Osteocyte (in vitro differentiated cells): ENCODE measurements around the gene EXOC3. TPM values are rescaled to one million over a fixed set of nuclear protein-coding genes. Genes with fewer than 3 reads are reported as not detected.
"Not testable (repeated sequence)": the region's sequence is repeated elsewhere in the genome, so short reads cannot be mapped to it uniquely, and the experiment has no call there.

ENCODE experiments used
- DNase-seq: peaks from one replicate; pipeline ENCODE4 v3.0.0; 2021; ENCODE audit warnings: mixed read lengths; ENCODE audit not compliant: unreplicated experiment; ENCODE audit errors: extremely low spot score
- H3K27ac Mint-ChIP-seq: one replicate; pipeline ENCODE4 v1.8.0; 2021; ENCODE audit warnings: mild to moderate bottlenecking, mixed read lengths; ENCODE audit not compliant: unreplicated experiment
- H3K27me3 Mint-ChIP-seq: one replicate; pipeline ENCODE4 v1.8.0; 2021; ENCODE audit warnings: mixed read lengths; ENCODE audit not compliant: unreplicated experiment
- H3K36me3 Mint-ChIP-seq: one replicate; pipeline ENCODE4 v1.8.0; 2021; ENCODE audit warnings: mixed read lengths; ENCODE audit not compliant: unreplicated experiment
- H3K4me1 Mint-ChIP-seq: one replicate; pipeline ENCODE4 v1.8.0; 2021; ENCODE audit warnings: mixed read lengths; ENCODE audit not compliant: unreplicated experiment
- H3K4me3 Mint-ChIP-seq: one replicate; pipeline ENCODE4 v1.8.0; 2021; ENCODE audit warnings: mild to moderate bottlenecking, moderate library complexity, mixed read lengths; ENCODE audit not compliant: unreplicated experiment
- H3K9me3 Mint-ChIP-seq: one replicate; pipeline ENCODE4 v1.8.0; 2021; ENCODE audit warnings: mixed read lengths; ENCODE audit not compliant: unreplicated experiment
- total RNA-seq: library from RNA; stranded (reverse); gene quantifications from 2 replicates; pipeline ENCODE4 v1.2.1, GENCODE V29; 2021
- TF ChIP-seq, protein P1 (sequence below): fragments of 200-600 bp; sonication (generic); IDR thresholded peaks from 2 replicates; pipeline ENCODE4 v1.5.0; 2021; ENCODE audit warnings: antibody characterized with exemption, mild to moderate bottlenecking, moderate library complexity

EXOC3 gene
- total RNA-seq, 1 donor from 2014 or later = 81.4 TPM

DNA sequence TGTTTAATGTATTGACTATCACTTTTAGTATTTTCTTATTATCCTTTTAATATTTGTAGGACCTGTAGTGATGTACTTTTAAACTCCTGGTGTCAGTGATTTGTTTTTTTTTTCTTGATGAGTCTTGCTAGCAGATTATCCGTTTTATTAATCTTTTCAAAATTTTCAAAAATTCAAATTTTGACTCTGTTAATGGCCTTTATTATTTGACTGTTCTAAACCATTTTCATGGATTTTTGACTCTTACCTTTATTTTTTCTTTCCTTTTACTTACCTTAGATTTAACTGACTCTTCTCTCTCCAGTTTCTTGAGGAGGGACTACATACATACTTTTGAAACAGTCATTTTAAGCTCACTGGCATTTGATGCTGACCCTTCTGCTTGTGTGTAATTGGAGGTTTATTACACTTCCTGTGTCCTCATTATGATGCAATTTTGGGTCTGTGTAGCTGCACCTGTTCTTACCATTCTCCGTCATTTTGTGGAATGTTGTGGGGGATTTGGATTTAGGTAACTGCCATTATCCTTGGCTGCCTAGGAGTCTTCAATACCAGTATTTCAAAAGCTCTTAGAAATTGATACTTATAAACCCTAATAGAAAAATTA, 32.0 kb upstream of the EXOC3 start:
- H3K4me3 Mint-ChIP-seq = no peak overlapping the region
- peaks cover 51% of the 10 kb centered on the region for H3K4me1 Mint-ChIP-seq
- DNase-seq = no peak
- TF ChIP-seq, protein P1, sequence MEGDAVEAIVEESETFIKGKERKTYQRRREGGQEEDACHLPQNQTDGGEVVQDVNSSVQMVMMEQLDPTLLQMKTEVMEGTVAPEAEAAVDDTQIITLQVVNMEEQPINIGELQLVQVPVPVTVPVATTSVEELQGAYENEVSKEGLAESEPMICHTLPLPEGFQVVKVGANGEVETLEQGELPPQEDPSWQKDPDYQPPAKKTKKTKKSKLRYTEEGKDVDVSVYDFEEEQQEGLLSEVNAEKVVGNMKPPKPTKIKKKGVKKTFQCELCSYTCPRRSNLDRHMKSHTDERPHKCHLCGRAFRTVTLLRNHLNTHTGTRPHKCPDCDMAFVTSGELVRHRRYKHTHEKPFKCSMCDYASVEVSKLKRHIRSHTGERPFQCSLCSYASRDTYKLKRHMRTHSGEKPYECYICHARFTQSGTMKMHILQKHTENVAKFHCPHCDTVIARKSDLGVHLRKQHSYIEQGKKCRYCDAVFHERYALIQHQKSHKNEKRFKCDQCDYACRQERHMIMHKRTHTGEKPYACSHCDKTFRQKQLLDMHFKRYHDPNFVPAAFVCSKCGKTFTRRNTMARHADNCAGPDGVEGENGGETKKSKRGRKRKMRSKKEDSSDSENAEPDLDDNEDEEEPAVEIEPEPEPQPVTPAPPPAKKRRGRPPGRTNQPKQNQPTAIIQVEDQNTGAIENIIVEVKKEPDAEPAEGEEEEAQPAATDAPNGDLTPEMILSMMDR = no peak
- H3K27ac Mint-ChIP-seq = peak overlapping the region; percentile 69
- no peaks in the 10 kb centered on the region for H3K9me3 Mint-ChIP-seq
- H3K27me3 Mint-ChIP-seq = no peaks in the 10 kb centered on the region
- peaks cover 17% of the 10 kb centered on the region for H3K36me3 Mint-ChIP-seq

DNA sequence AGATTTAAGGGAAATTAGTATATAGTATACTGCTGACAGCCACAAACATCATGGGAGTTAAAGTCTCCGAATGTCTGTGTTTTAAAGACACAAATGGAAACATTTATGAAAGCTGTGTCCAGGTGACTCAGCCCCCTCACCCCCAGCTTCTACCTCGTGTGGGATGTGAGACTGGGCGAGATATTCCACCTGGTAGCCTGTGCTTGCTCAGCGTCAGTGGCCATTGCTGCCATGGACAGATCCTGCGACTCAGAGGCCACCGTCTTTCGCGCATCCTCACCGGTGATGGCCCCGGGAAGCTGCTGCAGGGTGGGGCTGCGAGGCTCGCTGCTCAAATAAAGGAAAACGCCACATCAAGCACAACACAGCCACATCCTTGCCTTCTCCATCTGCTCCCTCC, 31.2 kb upstream of the EXOC3 start:
- no peak for DNase-seq
- Mint-ChIP-seq H3K9me3 (no peaks in the 10 kb centered on the region), H3K36me3 (peaks cover 13% of the 10 kb centered on the region), H3K4me1 (peaks cover 57% of the 10 kb centered on the region), H3K27ac (no peak overlapping the region), H3K27me3 (no peaks in the 10 kb centered on the region), H3K4me3 (no peak overlapping the region)
- TF ChIP-seq, protein P1 = no peak

DNA sequence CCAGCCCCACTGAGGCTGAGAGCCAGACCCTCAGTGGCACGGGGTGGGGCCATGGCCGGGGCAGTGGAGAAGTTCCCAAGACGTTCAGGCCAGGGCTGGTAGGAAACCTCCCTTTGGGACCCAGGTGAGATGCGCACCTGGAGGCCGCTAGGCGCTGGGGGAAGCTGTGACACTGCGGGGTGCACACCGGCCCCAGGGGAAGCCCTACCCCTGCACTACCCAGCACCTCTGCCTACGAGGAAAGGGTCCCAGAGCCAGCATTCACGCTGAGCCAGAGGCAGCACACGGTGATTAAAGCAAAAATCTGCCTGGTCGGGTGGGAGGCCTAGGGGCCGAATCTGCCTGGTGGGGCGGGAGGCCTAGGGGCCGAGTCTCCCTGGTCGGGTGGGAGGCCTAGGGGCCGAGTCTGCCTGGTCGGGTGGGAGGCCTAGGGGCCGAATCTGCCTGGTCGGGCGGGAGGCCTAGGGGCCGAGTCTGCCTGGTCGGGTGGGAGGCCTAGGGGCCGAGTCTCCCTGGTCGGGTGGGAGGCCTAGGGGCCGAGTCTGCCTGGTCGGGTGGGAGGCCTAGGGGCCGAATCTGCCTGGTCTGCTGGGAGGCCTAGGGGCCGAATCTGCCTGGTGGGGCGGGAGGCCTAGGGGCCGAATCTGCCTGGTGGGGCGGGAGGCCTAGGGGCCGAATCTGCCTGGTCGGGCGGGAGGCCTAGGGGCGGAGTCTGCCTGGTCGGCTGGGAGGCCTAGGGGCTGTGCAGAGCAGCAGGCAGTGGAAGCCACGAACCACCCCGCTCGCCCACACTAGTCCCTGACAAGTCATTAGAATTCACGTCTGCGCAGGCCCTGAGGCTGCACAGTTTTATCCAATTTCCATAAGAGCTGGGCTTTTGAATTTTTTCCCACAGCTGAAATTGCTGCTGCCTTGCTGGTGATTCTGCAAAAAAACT, 27.7 kb upstream of the EXOC3 start:
- Mint-ChIP-seq H3K27ac (peak overlapping the region; percentile 93), H3K4me1 (peaks cover 69% of the 10 kb centered on the region), H3K36me3 (peaks cover 26% of the 10 kb centered on the region)
- not testable (repeated sequence) for H3K4me3 Mint-ChIP-seq, H3K27me3 Mint-ChIP-seq, H3K9me3 Mint-ChIP-seq
- DNase-seq = peak; percentile 92

DNA sequence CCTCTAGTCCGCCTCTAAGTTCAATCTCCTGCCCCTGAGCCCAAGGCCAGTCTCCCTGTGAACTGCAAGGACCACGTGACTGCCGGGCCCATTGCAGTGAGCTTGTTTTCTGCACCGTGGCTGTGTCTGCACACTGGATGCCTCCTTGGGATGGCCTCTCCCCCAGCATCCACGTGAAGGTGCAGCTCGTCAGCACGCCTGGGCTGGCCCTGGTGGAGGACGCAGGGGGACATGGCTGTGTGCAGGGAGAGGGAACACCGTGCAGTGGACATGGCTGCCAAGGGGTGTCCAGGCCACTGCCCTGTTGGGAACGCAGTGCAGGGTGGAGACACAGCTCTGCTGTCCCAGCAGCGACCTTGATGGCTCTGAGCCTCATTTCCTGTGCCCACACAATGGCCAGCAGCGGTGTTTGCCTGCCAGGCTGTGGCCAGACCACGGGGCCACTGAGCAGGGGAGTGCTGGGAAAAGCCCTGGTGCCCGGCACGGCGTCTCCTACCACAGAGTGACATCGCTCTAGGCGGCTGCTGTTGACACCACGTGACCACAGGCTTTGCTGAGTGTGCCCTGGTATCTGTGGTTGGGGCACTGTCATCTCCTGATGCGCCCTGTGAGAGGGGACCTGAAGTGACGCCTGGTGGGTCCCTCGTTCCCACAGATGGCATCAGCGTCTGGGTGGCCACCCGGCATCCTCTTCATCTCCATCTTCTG, 26.9 kb upstream of the EXOC3 start:
- Mint-ChIP-seq H3K9me3 (no peaks in the 10 kb centered on the region), H3K36me3 (peaks cover 21% of the 10 kb centered on the region), H3K27me3 (no peaks in the 10 kb centered on the region), H3K4me3 (no peak overlapping the region), H3K27ac (peak overlapping the region; percentile 93), H3K4me1 (peaks cover 67% of the 10 kb centered on the region)
- DNase-seq = no peak
- TF ChIP-seq, protein P1 = no peak

DNA sequence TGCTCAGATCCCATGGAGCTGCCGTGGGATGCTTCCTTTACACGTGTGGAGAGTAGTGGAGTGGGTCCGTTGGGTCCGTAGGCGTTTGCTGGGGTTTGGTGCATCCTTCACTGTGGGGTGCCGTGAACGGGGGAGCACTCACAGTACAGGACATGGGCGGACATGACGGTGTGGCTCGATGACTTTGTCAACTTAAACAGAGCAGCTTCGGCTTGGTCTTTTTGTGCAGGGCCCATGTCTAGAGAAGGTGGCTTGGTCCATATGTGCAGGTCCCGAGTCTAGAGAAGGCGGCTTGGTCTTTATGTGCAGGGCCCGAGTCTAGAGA, 26.4 kb upstream of the EXOC3 start:
- H3K27me3 Mint-ChIP-seq = no peaks in the 10 kb centered on the region
- TF ChIP-seq, protein P1 = no peak
- DNase-seq = no peak
- H3K27ac Mint-ChIP-seq = peak overlapping the region; percentile 93
- no peak overlapping the region for H3K4me3 Mint-ChIP-seq
- peaks cover 19% of the 10 kb centered on the region for H3K36me3 Mint-ChIP-seq
- H3K9me3 Mint-ChIP-seq = no peaks in the 10 kb centered on the region
- peaks cover 64% of the 10 kb centered on the region for H3K4me1 Mint-ChIP-seq
